OCI-M2 (cell line): Measurements from ENCODE around the gene FNDC1.

Experiments used
- DNase-seq: peaks from one replicate; lab custom pipeline; 2025; ENCODE audit not compliant: unreplicated experiment; lab: John Stamatoyannopoulos, UW

FNDC1 gene

GRCh38 chr6:159204605-159205004 lies 35.4 kb downstream of the FNDC1 start:
- no peak for DNase-seq

GRCh38 chr6:159212028-159212427 lies 42.8 kb downstream of the FNDC1 start:
- no peak for DNase-seq

- no peak for DNase-seq
These were observed 43.5 kb downstream of the FNDC1 start for GRCh38 chr6:159212525-159213280.

GRCh38 chr6:159213405-159213804 lies 44.2 kb downstream of the FNDC1 start:
- no peak for DNase-seq

- no peak for DNase-seq
These were observed 45.1 kb downstream of the FNDC1 start for GRCh38 chr6:159214281-159214680.

GRCh38 chr6:159217595-159218275 lies 48.5 kb downstream of the FNDC1 start:
- DNase-seq, result no peak

GRCh38 chr6:159220093-159220492 lies 50.9 kb downstream of the FNDC1 start:
- no peak for DNase-seq

- DNase-seq, result no peak
These were observed 52.4 kb downstream of the FNDC1 start for GRCh38 chr6:159221486-159222170.

- no peak for DNase-seq
These were observed 55.3 kb downstream of the FNDC1 start for GRCh38 chr6:159224452-159224851.

- no peak for DNase-seq
These were observed 60.5 kb downstream of the FNDC1 start for GRCh38 chr6:159229651-159230051.

GRCh38 chr6:159232106-159232645 lies 63.0 kb downstream of the FNDC1 start:
- DNase-seq, result no peak

GRCh38 chr6:159232751-159233150 lies 63.6 kb downstream of the FNDC1 start:
- DNase-seq, result no peak

GRCh38 chr6:159233365-159234101 lies 64.3 kb downstream of the FNDC1 start:
- DNase-seq, result no peak

GRCh38 chr6:159234102-159234553 lies 64.9 kb downstream of the FNDC1 start:
- DNase-seq, result no peak

GRCh38 chr6:159238920-159239558 lies 69.8 kb downstream of the FNDC1 start:
- no peak for DNase-seq

- no peak for DNase-seq
These were observed 79.9 kb downstream of the FNDC1 start for GRCh38 chr6:159249128-159249527.

GRCh38 chr6:159249752-159250151 lies 80.6 kb downstream of the FNDC1 start:
- no peak for DNase-seq

GRCh38 chr6:159250633-159251032 lies 81.4 kb downstream of the FNDC1 start:
- no peak for DNase-seq

GRCh38 chr6:159252955-159253508 lies 83.8 kb downstream of the FNDC1 start:
- no peak for DNase-seq

GRCh38 chr6:159254186-159254585 lies 85.0 kb downstream of the FNDC1 start:
- DNase-seq, result no peak
